NCI-H2227 treated with DMSO at 0.1 percent for 48 hours (cell line): Measurements from ENCODE around the gene ASIC3.
"Not testable (repeated sequence)": the region's sequence is repeated elsewhere in the genome, so short reads cannot be mapped to it uniquely, and the experiment has no call there.

Experiments used
- DNase-seq: peaks from one replicate; lab custom pipeline; 2025; lab: John Stamatoyannopoulos, UW

ASIC3 gene

GRCh38 chr7:151032936-151033863 lies 15.1 kb upstream of the ASIC3 start:
- DNase-seq = no peak

GRCh38 chr7:151033864-151034249 lies 14.5 kb upstream of the ASIC3 start:
- DNase-seq = no peak

GRCh38 chr7:151034312-151035025 lies 13.9 kb upstream of the ASIC3 start:
- no peak for DNase-seq

- no peak for DNase-seq
Observed at GRCh38 chr7:151035026-151035717, 13.2 kb upstream of the ASIC3 start.

GRCh38 chr7:151035902-151036301 lies 12.4 kb upstream of the ASIC3 start:
- DNase-seq = no peak

- peak; percentile 13 for DNase-seq
Observed at GRCh38 chr7:151038951-151039849, 9.1 kb upstream of the ASIC3 start.

GRCh38 chr7:151039850-151040548 lies 8.3 kb upstream of the ASIC3 start:
- no peak for DNase-seq

- DNase-seq = no peak
Observed at GRCh38 chr7:151040616-151041375, 7.5 kb upstream of the ASIC3 start.

- DNase-seq = not testable (repeated sequence)
Observed at GRCh38 chr7:151043449-151043848, 4.9 kb upstream of the ASIC3 start.

GRCh38 chr7:151043959-151044358 lies 4.4 kb upstream of the ASIC3 start:
- DNase-seq = no peak

GRCh38 chr7:151045262-151045661 lies 3.1 kb upstream of the ASIC3 start:
- DNase-seq = no peak

- no peak for DNase-seq
Observed at GRCh38 chr7:151045967-151046366, 2.4 kb upstream of the ASIC3 start.

GRCh38 chr7:151046603-151047573 lies 1.4 kb upstream of the ASIC3 start:
- peak; percentile 7 for DNase-seq

- no peak for DNase-seq
Observed at GRCh38 chr7:151048911-151049463, 656 bp downstream of the ASIC3 start.

GRCh38 chr7:151051108-151051507 lies 2.8 kb downstream of the ASIC3 start:
- no peak for DNase-seq

- no peak for DNase-seq
Observed at GRCh38 chr7:151053096-151053495, 4.8 kb downstream of the ASIC3 start.

- no peak for DNase-seq
Observed at GRCh38 chr7:151053751-151054150, 5.4 kb downstream of the ASIC3 start.

- DNase-seq = no peak
Observed at GRCh38 chr7:151056283-151056665, 7.9 kb downstream of the ASIC3 start.
